HEK293 (cell line): Measurements from ENCODE around the gene TRIM66.

Experiments used
- BCL11A ChIP-seq: fragments of 450-650 bp; formaldehyde crosslinking; IDR thresholded peaks from 2 replicates; pipeline ENCODE4 v1.5.1; 2016; ENCODE audit warnings: low read depth, missing biosample characterization, missing genetic modification characterization
- FEZF1 ChIP-seq: fragments of 450-650 bp; formaldehyde crosslinking; IDR thresholded peaks from 2 replicates; pipeline ENCODE4 v1.5.1; 2016; ENCODE audit warnings: missing biosample characterization, missing genetic modification characterization
- KLF10 ChIP-seq: fragments of 450-650 bp; IDR thresholded peaks from 2 replicates; pipeline ENCODE4 v1.5.1; 2018; ENCODE audit warnings: missing biosample characterization, mild to moderate bottlenecking, missing genetic modification characterization
- ZFP3 ChIP-seq: fragments of 450-650 bp; formaldehyde crosslinking; IDR thresholded peaks from 2 replicates; pipeline ENCODE4 v1.5.1; 2016; ENCODE audit warnings: low read depth, missing biosample characterization, missing genetic modification characterization
- ZFP37 ChIP-seq: fragments of 450-650 bp; formaldehyde crosslinking; IDR thresholded peaks from 2 replicates; pipeline ENCODE4 v1.5.1; 2016; ENCODE audit warnings: missing biosample characterization, missing genetic modification characterization
- TF ChIP-seq, protein P1 (sequence below): fragments of 450-650 bp; formaldehyde crosslinking; IDR thresholded peaks from 2 replicates; pipeline ENCODE4 v1.5.1; 2017; ENCODE audit warnings: missing biosample characterization, missing genetic modification characterization
- TF ChIP-seq, protein P2 (sequence below): fragments of 450-650 bp; formaldehyde crosslinking; IDR thresholded peaks from 2 replicates; pipeline ENCODE4 v1.5.1; 2016; ENCODE audit warnings: missing biosample characterization, missing genetic modification characterization, low read depth
- TF ChIP-seq, protein P3 (sequence below): fragments of 450-650 bp; formaldehyde crosslinking; IDR thresholded peaks from 2 replicates; pipeline ENCODE4 v1.5.1; 2016; ENCODE audit warnings: missing biosample characterization, missing genetic modification characterization
- TF ChIP-seq, protein P4 (sequence below): fragments of 450-650 bp; formaldehyde crosslinking; IDR thresholded peaks from 2 replicates; pipeline ENCODE4 v1.5.1; 2017; ENCODE audit warnings: missing biosample characterization, missing genetic modification characterization
- TF ChIP-seq, protein P5 (sequence below): fragments of 450-650 bp; formaldehyde crosslinking; IDR thresholded peaks from 2 replicates; pipeline ENCODE4 v1.5.1; 2016; ENCODE audit warnings: missing biosample characterization, missing genetic modification characterization
- TF ChIP-seq, protein P6 (sequence below): fragments of 450-650 bp; formaldehyde crosslinking; IDR thresholded peaks from 2 replicates; pipeline ENCODE4 v1.5.1; 2016; ENCODE audit warnings: missing biosample characterization, missing genetic modification characterization

DNA sequence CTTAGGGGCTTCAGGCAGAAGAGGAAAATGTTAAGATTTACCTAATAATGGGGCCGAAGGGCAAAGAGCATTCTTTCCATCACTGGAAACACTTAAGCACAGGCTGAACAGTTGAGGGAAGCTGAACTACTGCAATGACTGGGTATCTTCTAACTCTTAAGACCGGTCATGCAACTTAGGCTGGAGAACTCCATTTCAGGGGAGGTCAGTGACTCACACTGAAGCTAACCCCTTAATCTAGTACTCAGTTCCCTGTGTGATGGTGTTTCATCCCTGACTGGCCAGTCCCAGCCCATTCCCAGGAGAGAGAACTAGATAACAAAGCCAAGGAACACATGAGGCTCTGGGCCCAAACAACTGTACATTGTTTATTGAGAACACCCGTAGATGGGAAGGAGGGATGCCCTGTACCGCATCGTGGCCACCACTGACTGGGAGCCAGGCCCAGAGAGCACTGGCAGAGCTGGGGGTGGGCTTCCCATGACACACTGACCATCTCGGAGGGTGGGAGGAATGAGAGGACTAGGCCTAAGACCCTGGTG lies 10.6 kb upstream of the TRIM66 start:
- TF ChIP-seq BCL11A (tag by site-specific recombination) (no peak), KLF10 (no peak), ZFP37 (tag by site-specific recombination) (no peak), ZFP3 (no peak), FEZF1 (tag by site-specific recombination) (no peak)
- TF ChIP-seq, protein P1, sequence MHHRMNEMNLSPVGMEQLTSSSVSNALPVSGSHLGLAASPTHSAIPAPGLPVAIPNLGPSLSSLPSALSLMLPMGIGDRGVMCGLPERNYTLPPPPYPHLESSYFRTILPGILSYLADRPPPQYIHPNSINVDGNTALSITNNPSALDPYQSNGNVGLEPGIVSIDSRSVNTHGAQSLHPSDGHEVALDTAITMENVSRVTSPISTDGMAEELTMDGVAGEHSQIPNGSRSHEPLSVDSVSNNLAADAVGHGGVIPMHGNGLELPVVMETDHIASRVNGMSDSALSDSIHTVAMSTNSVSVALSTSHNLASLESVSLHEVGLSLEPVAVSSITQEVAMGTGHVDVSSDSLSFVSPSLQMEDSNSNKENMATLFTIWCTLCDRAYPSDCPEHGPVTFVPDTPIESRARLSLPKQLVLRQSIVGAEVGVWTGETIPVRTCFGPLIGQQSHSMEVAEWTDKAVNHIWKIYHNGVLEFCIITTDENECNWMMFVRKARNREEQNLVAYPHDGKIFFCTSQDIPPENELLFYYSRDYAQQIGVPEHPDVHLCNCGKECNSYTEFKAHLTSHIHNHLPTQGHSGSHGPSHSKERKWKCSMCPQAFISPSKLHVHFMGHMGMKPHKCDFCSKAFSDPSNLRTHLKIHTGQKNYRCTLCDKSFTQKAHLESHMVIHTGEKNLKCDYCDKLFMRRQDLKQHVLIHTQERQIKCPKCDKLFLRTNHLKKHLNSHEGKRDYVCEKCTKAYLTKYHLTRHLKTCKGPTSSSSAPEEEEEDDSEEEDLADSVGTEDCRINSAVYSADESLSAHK (tag by site-specific recombination): no peak
- TF ChIP-seq, protein P2, sequence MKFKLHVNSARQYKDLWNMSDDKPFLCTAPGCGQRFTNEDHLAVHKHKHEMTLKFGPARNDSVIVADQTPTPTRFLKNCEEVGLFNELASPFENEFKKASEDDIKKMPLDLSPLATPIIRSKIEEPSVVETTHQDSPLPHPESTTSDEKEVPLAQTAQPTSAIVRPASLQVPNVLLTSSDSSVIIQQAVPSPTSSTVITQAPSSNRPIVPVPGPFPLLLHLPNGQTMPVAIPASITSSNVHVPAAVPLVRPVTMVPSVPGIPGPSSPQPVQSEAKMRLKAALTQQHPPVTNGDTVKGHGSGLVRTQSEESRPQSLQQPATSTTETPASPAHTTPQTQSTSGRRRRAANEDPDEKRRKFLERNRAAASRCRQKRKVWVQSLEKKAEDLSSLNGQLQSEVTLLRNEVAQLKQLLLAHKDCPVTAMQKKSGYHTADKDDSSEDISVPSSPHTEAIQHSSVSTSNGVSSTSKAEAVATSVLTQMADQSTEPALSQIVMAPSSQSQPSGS (tag by site-specific recombination): no peak
- TF ChIP-seq, protein P3, sequence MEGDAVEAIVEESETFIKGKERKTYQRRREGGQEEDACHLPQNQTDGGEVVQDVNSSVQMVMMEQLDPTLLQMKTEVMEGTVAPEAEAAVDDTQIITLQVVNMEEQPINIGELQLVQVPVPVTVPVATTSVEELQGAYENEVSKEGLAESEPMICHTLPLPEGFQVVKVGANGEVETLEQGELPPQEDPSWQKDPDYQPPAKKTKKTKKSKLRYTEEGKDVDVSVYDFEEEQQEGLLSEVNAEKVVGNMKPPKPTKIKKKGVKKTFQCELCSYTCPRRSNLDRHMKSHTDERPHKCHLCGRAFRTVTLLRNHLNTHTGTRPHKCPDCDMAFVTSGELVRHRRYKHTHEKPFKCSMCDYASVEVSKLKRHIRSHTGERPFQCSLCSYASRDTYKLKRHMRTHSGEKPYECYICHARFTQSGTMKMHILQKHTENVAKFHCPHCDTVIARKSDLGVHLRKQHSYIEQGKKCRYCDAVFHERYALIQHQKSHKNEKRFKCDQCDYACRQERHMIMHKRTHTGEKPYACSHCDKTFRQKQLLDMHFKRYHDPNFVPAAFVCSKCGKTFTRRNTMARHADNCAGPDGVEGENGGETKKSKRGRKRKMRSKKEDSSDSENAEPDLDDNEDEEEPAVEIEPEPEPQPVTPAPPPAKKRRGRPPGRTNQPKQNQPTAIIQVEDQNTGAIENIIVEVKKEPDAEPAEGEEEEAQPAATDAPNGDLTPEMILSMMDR (tag by site-specific recombination): no peak
- TF ChIP-seq, protein P4, sequence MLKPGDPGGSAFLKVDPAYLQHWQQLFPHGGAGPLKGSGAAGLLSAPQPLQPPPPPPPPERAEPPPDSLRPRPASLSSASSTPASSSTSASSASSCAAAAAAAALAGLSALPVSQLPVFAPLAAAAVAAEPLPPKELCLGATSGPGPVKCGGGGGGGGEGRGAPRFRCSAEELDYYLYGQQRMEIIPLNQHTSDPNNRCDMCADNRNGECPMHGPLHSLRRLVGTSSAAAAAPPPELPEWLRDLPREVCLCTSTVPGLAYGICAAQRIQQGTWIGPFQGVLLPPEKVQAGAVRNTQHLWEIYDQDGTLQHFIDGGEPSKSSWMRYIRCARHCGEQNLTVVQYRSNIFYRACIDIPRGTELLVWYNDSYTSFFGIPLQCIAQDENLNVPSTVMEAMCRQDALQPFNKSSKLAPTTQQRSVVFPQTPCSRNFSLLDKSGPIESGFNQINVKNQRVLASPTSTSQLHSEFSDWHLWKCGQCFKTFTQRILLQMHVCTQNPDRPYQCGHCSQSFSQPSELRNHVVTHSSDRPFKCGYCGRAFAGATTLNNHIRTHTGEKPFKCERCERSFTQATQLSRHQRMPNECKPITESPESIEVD (tag by site-specific recombination): no peak
- TF ChIP-seq, protein P5, sequence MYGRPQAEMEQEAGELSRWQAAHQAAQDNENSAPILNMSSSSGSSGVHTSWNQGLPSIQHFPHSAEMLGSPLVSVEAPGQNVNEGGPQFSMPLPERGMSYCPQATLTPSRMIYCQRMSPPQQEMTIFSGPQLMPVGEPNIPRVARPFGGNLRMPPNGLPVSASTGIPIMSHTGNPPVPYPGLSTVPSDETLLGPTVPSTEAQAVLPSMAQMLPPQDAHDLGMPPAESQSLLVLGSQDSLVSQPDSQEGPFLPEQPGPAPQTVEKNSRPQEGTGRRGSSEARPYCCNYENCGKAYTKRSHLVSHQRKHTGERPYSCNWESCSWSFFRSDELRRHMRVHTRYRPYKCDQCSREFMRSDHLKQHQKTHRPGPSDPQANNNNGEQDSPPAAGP (tag by site-specific recombination): no peak
- TF ChIP-seq, protein P6, sequence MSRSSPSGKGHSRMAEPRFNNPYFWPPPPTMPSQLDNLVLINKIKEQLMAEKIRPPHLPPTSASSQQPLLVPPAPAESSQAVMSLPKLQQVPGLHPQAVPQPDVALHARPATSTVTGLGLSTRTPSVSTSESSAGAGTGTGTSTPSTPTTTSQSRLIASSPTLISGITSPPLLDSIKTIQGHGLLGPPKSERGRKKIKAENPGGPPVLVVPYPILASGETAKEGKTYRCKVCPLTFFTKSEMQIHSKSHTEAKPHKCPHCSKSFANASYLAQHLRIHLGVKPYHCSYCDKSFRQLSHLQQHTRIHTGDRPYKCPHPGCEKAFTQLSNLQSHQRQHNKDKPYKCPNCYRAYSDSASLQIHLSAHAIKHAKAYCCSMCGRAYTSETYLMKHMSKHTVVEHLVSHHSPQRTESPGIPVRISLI: no peak
